Astrocyte of the spinal cord (primary cell): ENCODE measurements around the gene SLC8A2.

ENCODE experiments used
- DNase-seq: peaks from one replicate; pipeline ENCODE4 v3.0.0; 2011; ENCODE audit warnings: low read depth, low spot score
- H3K4me3 ChIP-seq: 2 replicates; pipeline ENCODE4 v1.5.1; 2011; ENCODE audit warnings: low read depth, mild to moderate bottlenecking, low read length, moderate library complexity
- CTCF ChIP-seq: IDR thresholded peaks from 2 replicates; pipeline ENCODE4 v1.5.1; 2012; ENCODE audit warnings: low read depth, mild to moderate bottlenecking, low read length, inconsistent platforms
- in situ Hi-C: cut with HindIII; loops from 2 replicates; pipeline ENCODE4 v1.10.0; 2017; ENCODE audit warnings: low sequenced_read_pairs

SLC8A2 gene

DNA sequence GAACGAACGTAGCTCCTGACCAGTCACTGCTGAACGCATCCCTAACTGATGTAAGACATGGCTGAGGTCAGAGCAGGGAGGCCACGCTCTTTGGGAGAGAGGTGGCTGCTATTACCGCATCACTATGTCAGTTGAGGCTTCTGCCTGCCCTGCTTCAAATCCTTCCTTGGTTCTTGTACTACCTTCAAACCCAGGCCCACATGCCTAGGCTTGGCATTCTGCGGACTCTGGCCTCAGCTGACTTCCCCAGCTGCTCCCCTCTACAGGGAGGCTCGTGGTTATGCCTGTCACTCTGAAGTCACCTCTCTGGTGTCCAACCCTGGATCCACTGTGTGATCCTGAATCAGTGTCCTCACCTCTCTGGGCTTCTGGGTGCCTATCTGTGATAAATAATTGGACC is 37.6 kb downstream of the SLC8A2 start:
- DNase-seq = no peak
- no peak for TF ChIP-seq CTCF
- in situ Hi-C loops = no loop called here
- H3K4me3 ChIP-seq = no peak overlapping the region

DNA sequence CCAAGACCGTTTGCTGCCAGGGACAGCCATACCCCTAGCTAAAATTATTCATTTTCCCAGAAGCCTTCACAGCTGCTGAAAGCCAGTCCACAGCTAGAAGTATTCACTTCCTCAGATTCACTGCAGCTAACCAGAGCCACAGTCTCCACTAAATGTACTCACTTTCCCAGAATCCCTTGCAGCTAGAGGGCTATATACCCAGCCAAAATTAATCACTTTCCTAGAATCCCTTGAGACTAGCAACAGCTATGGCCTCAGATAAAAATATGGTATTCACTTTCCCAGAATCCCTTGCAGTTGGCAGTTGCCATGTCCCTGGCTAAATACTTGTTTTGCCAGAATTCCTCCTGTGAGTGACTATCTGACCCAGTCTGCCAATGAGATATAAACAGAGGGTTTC is 38.6 kb downstream of the SLC8A2 start:
- H3K4me3 ChIP-seq = no peak overlapping the region
- no peak for DNase-seq
- TF ChIP-seq CTCF = no peak
- in situ Hi-C loops = no loop called here

GRCh38 chr19:47432499-47432898 is 39.2 kb downstream of the SLC8A2 start:
- DNase-seq = no peak
- in situ Hi-C loops = no loop called here
- no peak overlapping the region for H3K4me3 ChIP-seq
- TF ChIP-seq CTCF = no peak

GRCh38 chr19:47432091-47432490 is 39.6 kb downstream of the SLC8A2 start:
- in situ Hi-C loops = no loop called here
- no peak for TF ChIP-seq CTCF
- no peak for DNase-seq
- no peak overlapping the region for H3K4me3 ChIP-seq

GRCh38 chr19:47430041-47430802 is 41.5 kb downstream of the SLC8A2 start:
- DNase-seq = peak; percentile 38
- TF ChIP-seq CTCF = no peak
- in situ Hi-C loops = no loop called here
- H3K4me3 ChIP-seq = no peak overlapping the region

- in situ Hi-C loops = no loop called here
- H3K4me3 ChIP-seq = no peak overlapping the region
- TF ChIP-seq CTCF = no peak
- no peak for DNase-seq
Observed at GRCh38 chr19:47429140-47429793, 42.4 kb downstream of the SLC8A2 start.
